DMS53 treated with DMSO at 0.1 percent for 48 hours (cell line): Measurements from ENCODE around the gene UTRN.
A peak's percentile ranks its signal among the peaks of the same experiment; 100 is the strongest.

Experiments
- DNase-seq: peaks from one replicate; lab custom pipeline; 2025; ENCODE audit not compliant: unreplicated experiment; lab: John Stamatoyannopoulos, UW

The UTRN gene

GRCh38 chr6:144284783-144285547, at the start of gene UTRN:
TSS of gene UTRN (plus strand) at chr6:144285335. CDS start at chr6:144291829, 6,494 bp downstream.
- DNase-seq = peak; percentile 23

GRCh38 chr6:144244688-144245087, 40.4 kb upstream of the UTRN start:
- DNase-seq = no peak

- DNase-seq = no peak
Observed at GRCh38 chr6:144246988-144247387, 38.1 kb upstream of the UTRN start.

- no peak for DNase-seq
Observed at GRCh38 chr6:144248003-144248402, 37.1 kb upstream of the UTRN start.

GRCh38 chr6:144248476-144249301, 36.4 kb upstream of the UTRN start:
- no peak for DNase-seq

- no peak for DNase-seq
Observed at GRCh38 chr6:144250276-144250675, 34.9 kb upstream of the UTRN start.

- DNase-seq = no peak
Observed at GRCh38 chr6:144252259-144252658, 32.9 kb upstream of the UTRN start.

GRCh38 chr6:144259986-144260385, 25.1 kb upstream of the UTRN start:
- DNase-seq = no peak

- DNase-seq = no peak
Observed at GRCh38 chr6:144262470-144263369, 22.4 kb upstream of the UTRN start.

GRCh38 chr6:144263786-144264185, 21.3 kb upstream of the UTRN start:
- DNase-seq = no peak

GRCh38 chr6:144264270-144265060, 20.7 kb upstream of the UTRN start:
- no peak for DNase-seq

- no peak for DNase-seq
Observed at GRCh38 chr6:144265061-144265357, 20.1 kb upstream of the UTRN start.

GRCh38 chr6:144265390-144265789, 19.7 kb upstream of the UTRN start:
- DNase-seq = no peak

- DNase-seq = no peak
Observed at GRCh38 chr6:144266091-144266649, 19.0 kb upstream of the UTRN start.

GRCh38 chr6:144268794-144269349, 16.3 kb upstream of the UTRN start:
- DNase-seq = no peak

GRCh38 chr6:144277174-144277573, 8.0 kb upstream of the UTRN start:
- no peak for DNase-seq

- no peak for DNase-seq
Observed at GRCh38 chr6:144277605-144278227, 7.4 kb upstream of the UTRN start.

- no peak for DNase-seq
Observed at GRCh38 chr6:144278659-144279314, 6.3 kb upstream of the UTRN start.
